Psoas muscle (tissue), 8 donors: ENCODE data around the gene ATP6V0A4. TPM values are rescaled to one million over a fixed set of nuclear protein-coding genes. Genes with fewer than 3 reads are reported as not detected.
A peak's percentile ranks its signal among the peaks of the same experiment; 100 is the strongest.

Experiments
- ATAC-seq, 4 donors: fragments of 200-7000 bp; cut with Tn5 transposase; one replicate each; pipeline ENCODE4 v1.9.1; 2020; ENCODE audit warnings: moderate library complexity in 3 of 4, mild to moderate bottlenecking in 2 of 4
- DNase-seq, 2 donors: peaks; one replicate each; pipeline ENCODE4 v3.0.0-alpha.2; 2020
- H3K27ac ChIP-seq: fragments of 200-600 bp; one replicate; pipeline ENCODE4 v1.8.0; 2022
- H3K27me3 ChIP-seq, 3 donors: fragments of 200-600 bp in 1 of 3; one replicate each; pipeline versions ENCODE4 v1.6.1 to v1.8.0; 2013 to 2022; ENCODE audit warnings: low read length in 2 of 3, mild to moderate bottlenecking in 2 of 3, moderate library complexity in 1 of 3; ENCODE audit not compliant: insufficient read depth in 3 of 3
- H3K36me3 ChIP-seq, 2 donors: fragments of 200-600 bp in 1 of 2; one replicate each; pipeline versions ENCODE4 v1.6.1 to v1.8.0; 2013 to 2022; ENCODE audit warnings: low read depth in 1 of 2, mild to moderate bottlenecking in 1 of 2, moderate library complexity in 1 of 2; ENCODE audit not compliant: insufficient read depth in 1 of 2
- H3K4me1 ChIP-seq: fragments of 200-600 bp; one replicate; pipeline ENCODE4 v1.8.0; 2022
- H3K4me3 ChIP-seq: fragments of 200-600 bp; one replicate; pipeline ENCODE4 v1.8.0; 2022; ENCODE audit warnings: mild to moderate bottlenecking
- H3K9me3 ChIP-seq: fragments of 200-600 bp; one replicate; pipeline ENCODE4 v1.8.0; 2022
- WGBS, 3 donors: extraction: QIAGEN DNeasy Blood & Tissue Kit; methylation state at CpG; one replicate each; pipeline versions ENCODE4 v1.1.6 to v1.1.7; 2013; 5-methylcytosine and 5-hydroxymethylcytosine counted together
- intact Hi-C, 2 donors: fragments of 100-400 bp; cut with DNase I; formaldehyde crosslinking; loops; one replicate each; pipeline versions ENCODE4 v1.11.0 to v1.14.2; 2022
- polyA plus RNA-seq, 3 donors: library from polyadenylated mRNA; stranded (reverse); fragments of 200-250 nt; gene quantifications; one replicate each; pipeline ENCODE4 v1.2.3, GENCODE V29; 2013
- total RNA-seq, 4 donors: library from RNA; stranded (reverse); fragmentation: NEBNext Ultra II Directional in 2 of 4; extraction: Animal tissue kit (Norgen Biotek cat#: 25700) in 2 of 4; gene quantifications; one replicate each; pipeline versions ENCODE4 v1.2.1 to v1.2.4, GENCODE V29; 2021 to 2023
- TF ChIP-seq, protein P1 (sequence below): fragments of 200-600 bp; IDR thresholded peaks from one replicate; pipeline ENCODE4 v1.8.0; 2022; ENCODE audit warnings: antibody characterized with exemption
- donor health status: healthy with polysubstance abuse.
- donor health status: DM: no; HTN: no; CAD: no; lungs with moderate emphysema.
- donor health status: Bipolar disorder and iron deficiency.
- donor health status: healthy.
- donor health status: DM: yes; HTN: yes; CAD: no.
- donor health status: DM: no; HTN: no; CAD: no.
- donor health status: DM: no; HTN: no; CAD: no.
- donor health status: DM: yes; HTN: yes; CAD: no.

Gene ATP6V0A4
- total and polyA plus RNA-seq, 7 donors, result 0.44 TPM; not detected in 6

DNA sequence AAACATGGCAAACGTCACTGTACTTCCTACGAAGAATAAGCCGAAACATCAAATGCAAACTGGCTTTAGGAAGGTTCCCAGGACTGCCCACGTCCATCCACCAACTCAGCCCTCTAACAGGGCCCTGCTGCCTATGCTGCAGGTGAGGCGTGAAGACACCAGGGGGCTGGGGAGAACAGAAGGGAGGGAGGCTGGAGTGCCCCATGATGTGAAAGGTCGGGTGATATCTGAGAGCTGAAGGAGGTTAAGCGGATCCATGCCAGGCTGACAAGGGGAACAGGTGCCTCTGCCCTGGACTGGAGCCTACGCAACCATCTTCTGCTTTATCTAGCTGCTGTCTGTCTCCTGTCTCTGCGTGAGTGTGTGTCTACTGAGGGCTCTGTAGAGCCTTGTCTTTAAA is 40.2 kb upstream of the ATP6V0A4 start:
- Histone ChIP-seq H3K9me3 (no peaks in the 10 kb centered on the region), H3K27ac (no peak overlapping the region), H3K36me3 (no peaks in the 10 kb centered on the region), H3K4me1 (no peaks in the 10 kb centered on the region), H3K4me3 (no peak overlapping the region), H3K27me3 (no peaks in the 10 kb centered on the region)
- 60 to 63% (median 60%) methylated on average over 9 of the region's 9 CpGs for WGBS, 3 donors
- DNase-seq (no peak), ATAC-seq (peak in 2 of 4 donors; percentile 21 to 61)
- intact Hi-C loops, result no loop called here
- TF ChIP-seq, protein P1, sequence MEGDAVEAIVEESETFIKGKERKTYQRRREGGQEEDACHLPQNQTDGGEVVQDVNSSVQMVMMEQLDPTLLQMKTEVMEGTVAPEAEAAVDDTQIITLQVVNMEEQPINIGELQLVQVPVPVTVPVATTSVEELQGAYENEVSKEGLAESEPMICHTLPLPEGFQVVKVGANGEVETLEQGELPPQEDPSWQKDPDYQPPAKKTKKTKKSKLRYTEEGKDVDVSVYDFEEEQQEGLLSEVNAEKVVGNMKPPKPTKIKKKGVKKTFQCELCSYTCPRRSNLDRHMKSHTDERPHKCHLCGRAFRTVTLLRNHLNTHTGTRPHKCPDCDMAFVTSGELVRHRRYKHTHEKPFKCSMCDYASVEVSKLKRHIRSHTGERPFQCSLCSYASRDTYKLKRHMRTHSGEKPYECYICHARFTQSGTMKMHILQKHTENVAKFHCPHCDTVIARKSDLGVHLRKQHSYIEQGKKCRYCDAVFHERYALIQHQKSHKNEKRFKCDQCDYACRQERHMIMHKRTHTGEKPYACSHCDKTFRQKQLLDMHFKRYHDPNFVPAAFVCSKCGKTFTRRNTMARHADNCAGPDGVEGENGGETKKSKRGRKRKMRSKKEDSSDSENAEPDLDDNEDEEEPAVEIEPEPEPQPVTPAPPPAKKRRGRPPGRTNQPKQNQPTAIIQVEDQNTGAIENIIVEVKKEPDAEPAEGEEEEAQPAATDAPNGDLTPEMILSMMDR, result no peak

- H3K9me3 ChIP-seq, result no peaks in the 10 kb centered on the region
- no peaks in the 10 kb centered on the region for H3K27me3 ChIP-seq
- no peaks in the 10 kb centered on the region for H3K36me3 ChIP-seq
- peak overlapping the region; percentile 28 for H3K4me3 ChIP-seq
- 54 to 58% (median 57%) methylated on average over 13 of the region's 13 CpGs for WGBS, 3 donors
- TF ChIP-seq, protein P1, result no peak
- no peaks in the 10 kb centered on the region for H3K4me1 ChIP-seq
- no peak overlapping the region for H3K27ac ChIP-seq
- intact Hi-C loops, result no loop called here
- DNase-seq (peak in 1 of 2 donors; percentile 15), ATAC-seq (no peak)
These were observed 39.6 kb upstream of the ATP6V0A4 start for GRCh38 chr7:138837627-138838026.

GRCh38 chr7:138835087-138835486 is 37.1 kb upstream of the ATP6V0A4 start:
- Histone ChIP-seq H3K27me3 (no peaks in the 10 kb centered on the region), H3K4me3 (no peak overlapping the region), H3K9me3 (no peaks in the 10 kb centered on the region), H3K27ac (no peak overlapping the region), H3K36me3 (no peaks in the 10 kb centered on the region), H3K4me1 (no peaks in the 10 kb centered on the region)
- TF ChIP-seq, protein P1, result no peak
- intact Hi-C loops, result no loop called here
- ATAC-seq (no peak), DNase-seq (no peak)
- WGBS, 3 donors, result 80 to 87% (median 83%) methylated on average over 11 of the region's 11 CpGs

DNA sequence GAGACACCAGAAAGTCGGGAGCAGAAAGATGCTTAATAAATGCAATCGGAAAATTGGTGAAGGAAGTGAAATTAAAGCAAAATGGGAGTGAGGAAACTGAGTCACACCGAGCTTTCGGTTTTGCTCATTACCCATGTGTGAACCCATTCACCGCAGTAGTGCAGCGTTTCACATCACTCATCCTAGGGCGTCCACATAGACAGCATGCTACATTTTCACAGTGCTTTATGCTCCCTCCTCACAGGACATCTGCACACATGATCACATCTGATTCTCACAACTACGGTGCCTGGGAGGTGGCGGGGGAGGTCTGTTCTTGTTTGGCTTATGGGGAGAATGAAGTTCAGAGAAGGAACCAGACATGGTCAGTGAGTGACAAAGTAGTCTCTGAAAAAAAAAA is 36.6 kb upstream of the ATP6V0A4 start:
- ATAC-seq (no peak), DNase-seq (no peak)
- WGBS, 3 donors, result 93 to 94% (median 94%) methylated on average over 9 of the region's 9 CpGs
- no peaks in the 10 kb centered on the region for H3K27me3 ChIP-seq
- no peaks in the 10 kb centered on the region for H3K9me3 ChIP-seq
- no peak overlapping the region for H3K27ac ChIP-seq
- no peak overlapping the region for H3K4me3 ChIP-seq
- no peaks in the 10 kb centered on the region for H3K4me1 ChIP-seq
- no peaks in the 10 kb centered on the region for H3K36me3 ChIP-seq
- TF ChIP-seq, protein P1, result no peak
- intact Hi-C loops, result no loop called here

DNA sequence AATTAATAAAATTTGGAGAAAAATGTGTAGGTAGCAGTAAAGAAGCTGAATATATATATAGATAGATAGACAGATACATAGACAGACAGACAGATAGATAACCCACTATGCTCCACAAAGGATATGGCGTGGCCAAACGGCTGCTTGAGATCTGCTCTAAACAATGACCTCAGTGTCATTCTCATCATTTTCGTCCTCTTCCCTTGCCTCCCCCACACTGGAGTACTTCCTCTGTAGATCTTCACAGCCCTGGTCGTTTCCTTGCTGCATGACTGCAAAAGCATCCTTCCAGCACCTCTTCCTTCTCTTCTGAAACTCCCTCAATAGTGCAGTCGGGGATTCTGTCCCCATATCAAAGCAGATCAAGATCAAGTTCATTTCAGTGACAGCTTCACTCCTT is 35.6 kb upstream of the ATP6V0A4 start:
- Histone ChIP-seq H3K27ac (no peak overlapping the region), H3K4me3 (no peak overlapping the region), H3K9me3 (no peaks in the 10 kb centered on the region), H3K36me3 (no peaks in the 10 kb centered on the region), H3K4me1 (no peaks in the 10 kb centered on the region), H3K27me3 (no peaks in the 10 kb centered on the region)
- no peak for ATAC-seq
- WGBS, 3 donors, result 64 to 68% (median 64%) methylated on average over 5 of the region's 5 CpGs
- DNase-seq, result no peak
- TF ChIP-seq, protein P1, result no peak
- intact Hi-C loops, result no loop called here
